Ishikawa (cell line): Measurements from ENCODE around the gene ARSK.

Source experiments
- CEBPB ChIP-seq: IDR thresholded peaks from 2 replicates; pipeline ENCODE4 v1.6.1; 2012
- CREB1 ChIP-seq: IDR thresholded peaks from 2 replicates; pipeline ENCODE4 v1.6.1; 2012; ENCODE audit warnings: low read depth
- EGR1 ChIP-seq: IDR thresholded peaks from 2 replicates; pipeline ENCODE4 v1.6.1; 2012
- EP300 ChIP-seq: IDR thresholded peaks from 2 replicates; pipeline ENCODE4 v1.6.1; 2012; ENCODE audit warnings: borderline replicate concordance
- FOXM1 ChIP-seq: IDR thresholded peaks from 2 replicates; pipeline ENCODE4 v1.6.1; 2012; ENCODE audit warnings: low read depth, borderline replicate concordance
- RAD21 ChIP-seq: IDR thresholded peaks from 2 replicates; pipeline ENCODE4 v1.6.1; 2012; ENCODE audit warnings: low read depth
- TAF1 ChIP-seq: IDR thresholded peaks from 2 replicates; pipeline ENCODE4 v1.6.1; 2012; ENCODE audit warnings: low read depth, mild to moderate bottlenecking
- TCF12 ChIP-seq: IDR thresholded peaks from 2 replicates; pipeline ENCODE4 v1.6.1; 2012; ENCODE audit warnings: low read depth
- TEAD4 ChIP-seq: IDR thresholded peaks from 2 replicates; pipeline ENCODE4 v1.6.1; 2012
- YY1 ChIP-seq: IDR thresholded peaks from 2 replicates; pipeline ENCODE4 v1.6.1; 2012; ENCODE audit warnings: low read depth
- ZBTB7A ChIP-seq: IDR thresholded peaks from 2 replicates; pipeline ENCODE4 v1.6.1; 2012; ENCODE audit warnings: low read depth
- TF ChIP-seq, protein P1 (sequence below): IDR thresholded peaks from 2 replicates; pipeline ENCODE4 v1.6.1; 2012
- TF ChIP-seq, protein P2 (sequence below): IDR thresholded peaks from 2 replicates; pipeline ENCODE4 v1.6.1; 2012
- TF ChIP-seq, protein P3 (sequence below): IDR thresholded peaks from 2 replicates; pipeline ENCODE4 v1.6.1; 2012; ENCODE audit warnings: low read depth, mild to moderate bottlenecking

DNA sequence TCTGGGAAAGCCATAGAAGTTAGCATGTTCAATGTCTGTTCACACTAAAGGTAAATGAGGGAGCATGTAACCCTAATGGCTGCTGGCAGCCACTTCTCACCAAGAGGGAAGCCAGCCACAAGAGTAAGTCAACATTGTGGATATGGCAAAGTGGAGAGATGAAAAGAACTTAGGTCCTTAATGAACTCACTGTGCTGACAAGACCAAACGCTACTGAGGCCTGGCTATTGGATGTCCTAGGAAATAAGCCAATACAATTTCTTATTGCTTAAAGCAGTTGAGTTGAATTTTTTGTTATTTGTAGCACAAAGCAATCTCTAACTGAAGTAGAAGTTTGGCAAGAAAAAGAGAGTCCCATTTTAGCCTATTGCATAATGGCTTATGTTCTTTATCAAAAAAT is 71.8 kb downstream of the ARSK start:
- TF ChIP-seq CEBPB = no peak
- no peak for TF ChIP-seq ZBTB7A
- TF ChIP-seq TCF12 = no peak
- no peak for TF ChIP-seq RAD21
- TF ChIP-seq, protein P1, sequence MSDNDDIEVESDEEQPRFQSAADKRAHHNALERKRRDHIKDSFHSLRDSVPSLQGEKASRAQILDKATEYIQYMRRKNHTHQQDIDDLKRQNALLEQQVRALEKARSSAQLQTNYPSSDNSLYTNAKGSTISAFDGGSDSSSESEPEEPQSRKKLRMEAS = no peak
- TF ChIP-seq TAF1 = no peak
- no peak for TF ChIP-seq YY1
- TF ChIP-seq CREB1 = no peak
- no peak for TF ChIP-seq EP300
- TF ChIP-seq, protein P2, sequence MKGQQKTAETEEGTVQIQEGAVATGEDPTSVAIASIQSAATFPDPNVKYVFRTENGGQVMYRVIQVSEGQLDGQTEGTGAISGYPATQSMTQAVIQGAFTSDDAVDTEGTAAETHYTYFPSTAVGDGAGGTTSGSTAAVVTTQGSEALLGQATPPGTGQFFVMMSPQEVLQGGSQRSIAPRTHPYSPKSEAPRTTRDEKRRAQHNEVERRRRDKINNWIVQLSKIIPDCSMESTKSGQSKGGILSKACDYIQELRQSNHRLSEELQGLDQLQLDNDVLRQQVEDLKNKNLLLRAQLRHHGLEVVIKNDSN = no peak
- TF ChIP-seq, protein P3, sequence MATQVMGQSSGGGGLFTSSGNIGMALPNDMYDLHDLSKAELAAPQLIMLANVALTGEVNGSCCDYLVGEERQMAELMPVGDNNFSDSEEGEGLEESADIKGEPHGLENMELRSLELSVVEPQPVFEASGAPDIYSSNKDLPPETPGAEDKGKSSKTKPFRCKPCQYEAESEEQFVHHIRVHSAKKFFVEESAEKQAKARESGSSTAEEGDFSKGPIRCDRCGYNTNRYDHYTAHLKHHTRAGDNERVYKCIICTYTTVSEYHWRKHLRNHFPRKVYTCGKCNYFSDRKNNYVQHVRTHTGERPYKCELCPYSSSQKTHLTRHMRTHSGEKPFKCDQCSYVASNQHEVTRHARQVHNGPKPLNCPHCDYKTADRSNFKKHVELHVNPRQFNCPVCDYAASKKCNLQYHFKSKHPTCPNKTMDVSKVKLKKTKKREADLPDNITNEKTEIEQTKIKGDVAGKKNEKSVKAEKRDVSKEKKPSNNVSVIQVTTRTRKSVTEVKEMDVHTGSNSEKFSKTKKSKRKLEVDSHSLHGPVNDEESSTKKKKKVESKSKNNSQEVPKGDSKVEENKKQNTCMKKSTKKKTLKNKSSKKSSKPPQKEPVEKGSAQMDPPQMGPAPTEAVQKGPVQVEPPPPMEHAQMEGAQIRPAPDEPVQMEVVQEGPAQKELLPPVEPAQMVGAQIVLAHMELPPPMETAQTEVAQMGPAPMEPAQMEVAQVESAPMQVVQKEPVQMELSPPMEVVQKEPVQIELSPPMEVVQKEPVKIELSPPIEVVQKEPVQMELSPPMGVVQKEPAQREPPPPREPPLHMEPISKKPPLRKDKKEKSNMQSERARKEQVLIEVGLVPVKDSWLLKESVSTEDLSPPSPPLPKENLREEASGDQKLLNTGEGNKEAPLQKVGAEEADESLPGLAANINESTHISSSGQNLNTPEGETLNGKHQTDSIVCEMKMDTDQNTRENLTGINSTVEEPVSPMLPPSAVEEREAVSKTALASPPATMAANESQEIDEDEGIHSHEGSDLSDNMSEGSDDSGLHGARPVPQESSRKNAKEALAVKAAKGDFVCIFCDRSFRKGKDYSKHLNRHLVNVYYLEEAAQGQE = no peak
- TF ChIP-seq EGR1 = no peak
- no peak for TF ChIP-seq TEAD4
- no peak for TF ChIP-seq FOXM1
